GM18520 (cell line): ENCODE data around the gene MTMR1.

Experiments used
- ATAC-seq: cut with Tn5 transposase; IDR thresholded peaks from one replicate; pipeline ENCODE4 v1.9.1; 2021; ENCODE audit not compliant: unreplicated experiment

Gene MTMR1

DNA sequence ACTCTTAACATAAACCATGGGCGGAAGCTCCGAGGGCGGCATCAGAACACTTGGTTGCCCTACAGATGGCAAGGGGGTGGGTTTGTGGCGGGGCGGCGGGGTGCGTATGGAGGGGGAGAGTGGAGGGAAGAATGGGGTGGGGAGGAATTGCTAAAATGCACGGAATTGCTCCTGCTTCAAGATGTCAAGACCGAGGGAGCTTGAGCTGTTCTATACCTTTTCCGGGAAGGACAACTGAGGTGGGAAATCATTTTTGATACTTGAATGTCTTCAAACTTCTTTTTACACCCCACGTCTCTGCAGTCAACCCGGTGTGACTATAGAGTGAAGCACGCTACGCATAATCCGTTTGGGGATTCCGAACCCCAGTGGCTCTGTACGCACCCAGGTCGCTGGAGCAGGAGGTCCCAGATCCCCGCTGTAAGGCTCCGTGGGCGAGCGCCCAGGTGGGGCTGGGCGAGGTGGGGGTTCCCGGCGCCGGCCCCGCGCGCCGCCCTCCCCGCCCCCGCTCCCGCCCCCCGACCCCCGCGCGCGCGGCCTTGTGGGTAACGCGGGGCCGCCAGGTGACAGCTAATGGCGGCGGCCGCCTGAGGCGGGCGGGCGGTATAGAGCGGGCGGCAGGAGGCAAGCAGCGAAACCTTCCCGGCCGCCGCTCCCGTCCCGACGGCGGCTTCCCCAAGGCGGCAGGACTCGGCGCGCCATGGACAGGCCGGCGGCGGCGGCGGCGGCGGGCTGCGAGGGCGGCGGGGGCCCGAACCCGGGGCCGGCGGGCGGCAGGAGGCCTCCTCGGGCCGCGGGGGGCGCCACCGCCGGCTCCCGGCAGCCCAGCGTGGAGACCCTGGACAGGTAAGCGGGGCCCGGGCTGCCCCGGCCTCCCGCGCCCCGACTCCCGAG, at the start of gene MTMR1:
Gene MTMR1, plus strand, starts transcription at position 566 of the 894 bp plus-strand sequence. Its CDS starts 135 bp downstream, at position 701.
- ATAC-seq: peak; percentile 30

- ATAC-seq: no peak
Observed at GRCh38 chrX:150643958-150644357, 49.2 kb upstream of the MTMR1 start.

- ATAC-seq: no peak
Observed at GRCh38 chrX:150644422-150644821, 48.8 kb upstream of the MTMR1 start.

- no peak for ATAC-seq
Observed at GRCh38 chrX:150647331-150647730, 45.9 kb upstream of the MTMR1 start.

GRCh38 chrX:150648296-150648940, 44.8 kb upstream of the MTMR1 start:
- ATAC-seq: no peak

DNA sequence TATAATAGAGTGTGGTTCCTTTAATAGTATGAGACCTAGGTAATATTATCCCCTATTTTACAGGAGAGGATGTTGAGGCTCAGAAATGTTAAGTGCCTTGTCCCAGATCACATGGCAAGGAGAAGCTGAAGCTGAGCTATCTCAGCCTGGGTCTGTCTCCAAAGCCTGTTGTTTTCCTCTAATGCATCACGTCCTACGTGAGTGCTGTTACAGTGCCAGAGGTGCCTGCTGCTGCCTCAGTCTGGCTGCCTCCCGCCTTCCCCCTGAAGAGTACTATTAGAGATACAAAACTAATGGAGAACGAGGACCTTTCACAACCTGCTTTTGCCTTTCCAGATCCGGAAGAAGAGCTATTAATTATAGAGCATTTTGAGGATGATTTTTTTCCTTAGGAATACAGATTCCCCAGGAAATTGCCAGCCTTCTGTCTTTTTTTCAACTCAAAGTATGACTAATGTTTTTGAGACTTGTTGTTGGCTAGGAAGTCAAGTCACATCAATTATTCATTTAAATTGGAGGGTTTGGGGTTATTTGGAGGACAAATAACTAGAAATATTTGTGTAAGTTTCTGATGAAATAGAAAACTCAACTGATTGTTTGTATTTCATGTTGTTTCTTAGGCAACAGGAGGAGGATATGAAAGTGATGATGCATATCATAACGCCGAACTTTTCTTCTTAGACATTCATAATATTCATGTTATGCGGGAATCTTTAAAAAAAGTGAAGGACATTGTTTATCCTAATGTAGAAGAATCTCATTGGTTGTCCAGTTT, 43.9 kb upstream of the MTMR1 start:
- no peak for ATAC-seq

DNA sequence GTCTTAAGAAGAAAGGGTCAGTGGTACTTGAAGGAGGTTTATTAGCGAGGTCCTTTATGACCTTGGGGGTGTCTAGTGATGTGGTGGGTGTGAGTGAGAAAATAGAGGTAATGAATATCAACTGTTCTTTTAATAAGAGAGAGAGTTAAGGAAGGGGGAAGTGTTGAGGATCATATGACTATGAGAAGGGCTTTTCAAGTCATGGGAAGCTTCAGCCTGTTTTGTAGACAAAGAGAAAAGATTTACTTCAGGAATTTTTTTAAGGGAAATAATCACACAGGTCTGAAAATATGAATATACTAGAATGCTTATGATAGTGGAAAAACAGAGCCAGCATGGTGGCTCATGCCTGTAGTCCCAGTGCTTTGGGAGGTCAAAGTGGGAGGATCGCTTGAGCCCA, 41.3 kb upstream of the MTMR1 start:
- ATAC-seq: no peak

DNA sequence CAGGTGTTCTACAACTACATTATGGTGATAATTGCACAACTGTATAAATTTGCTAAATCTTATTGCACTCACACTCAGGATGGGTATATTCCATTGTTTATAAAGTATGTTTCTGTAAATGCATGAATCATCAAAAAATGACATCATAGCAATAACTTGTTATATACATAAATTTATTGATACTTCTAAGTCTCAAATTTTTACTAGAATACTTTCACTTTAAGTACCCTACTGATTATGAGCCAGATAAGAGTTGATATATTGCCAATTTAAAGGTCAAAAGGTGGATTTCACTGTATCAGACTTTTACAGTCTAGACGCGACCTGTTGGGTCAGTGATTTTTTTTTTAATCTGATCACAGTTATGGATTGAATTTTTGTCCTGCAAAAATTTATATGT, 37.4 kb upstream of the MTMR1 start:
- ATAC-seq: no peak

DNA sequence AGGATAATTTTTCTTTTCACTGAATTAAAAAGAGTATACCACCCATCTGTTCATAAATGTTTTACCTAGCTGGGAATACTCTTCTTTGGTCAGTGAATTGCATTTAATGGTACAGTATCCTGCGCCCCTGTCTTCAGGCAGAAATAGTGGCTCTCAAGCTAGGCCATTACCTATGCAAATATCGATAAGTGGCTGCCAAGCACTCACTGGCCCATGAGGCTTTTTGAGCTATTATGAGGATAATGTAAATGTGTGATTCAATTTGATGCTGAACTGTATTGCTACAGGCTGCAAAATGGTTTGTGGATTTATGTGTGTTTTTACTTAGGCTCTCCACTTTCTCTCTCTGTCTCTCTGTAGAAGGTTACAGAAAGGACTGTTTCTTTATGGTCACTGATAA, 30.1 kb upstream of the MTMR1 start:
- no peak for ATAC-seq

DNA sequence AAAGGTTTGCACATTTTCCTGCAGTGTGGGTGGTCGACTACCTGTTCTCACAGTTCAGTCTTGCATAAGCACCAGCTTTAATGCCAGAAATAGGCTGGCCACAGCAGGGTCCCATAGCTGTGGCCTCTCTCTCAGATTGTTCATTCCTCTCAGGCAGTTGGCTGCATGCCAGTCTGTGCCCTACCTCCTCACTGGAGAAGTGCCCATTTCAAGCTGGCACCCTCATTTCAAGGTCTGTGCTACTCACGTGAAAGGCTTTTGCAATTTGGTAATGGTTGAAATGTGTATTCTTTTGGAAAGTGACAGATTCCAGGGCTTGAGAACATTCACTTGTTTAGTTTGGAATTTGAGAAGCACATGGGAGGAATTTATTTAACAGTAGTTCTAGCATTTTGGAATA, 28.9 kb upstream of the MTMR1 start:
- no peak for ATAC-seq

DNA sequence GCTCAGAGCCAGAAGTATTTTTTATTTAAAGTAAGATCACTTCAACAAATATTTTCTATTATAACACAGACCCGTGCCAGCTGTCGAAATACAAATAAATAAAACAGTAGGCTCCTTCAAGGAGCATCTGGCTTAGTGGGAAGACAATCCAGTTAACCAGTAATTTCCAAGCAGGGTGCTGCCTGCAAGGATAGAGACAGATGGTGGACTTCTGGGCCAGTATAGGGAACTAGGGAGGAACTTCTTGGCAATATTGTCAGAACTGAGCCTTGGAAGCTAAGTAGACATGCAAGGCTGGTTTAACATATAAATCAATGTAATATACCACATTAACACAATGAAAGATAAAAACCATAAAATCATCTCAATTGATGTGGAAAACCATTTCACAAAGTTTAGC, 17.0 kb upstream of the MTMR1 start:
- ATAC-seq: no peak

- no peak for ATAC-seq
Observed at GRCh38 chrX:150680974-150681373, 12.2 kb upstream of the MTMR1 start.

DNA sequence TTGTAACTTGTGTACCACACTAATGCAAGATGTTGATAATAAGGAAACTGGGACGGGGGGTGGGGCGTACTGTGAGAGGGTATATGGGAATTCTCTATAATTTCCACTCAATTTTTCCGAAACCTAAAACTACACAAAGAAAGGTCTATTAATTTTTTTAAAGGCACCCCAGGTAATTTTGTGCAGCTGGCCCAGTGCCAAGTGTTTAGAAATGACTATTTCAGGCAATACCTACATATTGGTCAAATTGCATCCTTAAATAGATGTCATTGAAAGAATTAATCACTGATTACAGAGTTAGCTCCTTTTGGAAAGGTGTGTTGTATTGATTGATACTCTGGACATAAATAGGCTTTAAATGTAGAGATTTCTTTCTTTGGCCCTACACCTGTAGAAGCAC, 10.1 kb upstream of the MTMR1 start:
- ATAC-seq: no peak

GRCh38 chrX:150683536-150684146, 9.6 kb upstream of the MTMR1 start:
- no peak for ATAC-seq

GRCh38 chrX:150688911-150689451, 4.2 kb upstream of the MTMR1 start:
- no peak for ATAC-seq

DNA sequence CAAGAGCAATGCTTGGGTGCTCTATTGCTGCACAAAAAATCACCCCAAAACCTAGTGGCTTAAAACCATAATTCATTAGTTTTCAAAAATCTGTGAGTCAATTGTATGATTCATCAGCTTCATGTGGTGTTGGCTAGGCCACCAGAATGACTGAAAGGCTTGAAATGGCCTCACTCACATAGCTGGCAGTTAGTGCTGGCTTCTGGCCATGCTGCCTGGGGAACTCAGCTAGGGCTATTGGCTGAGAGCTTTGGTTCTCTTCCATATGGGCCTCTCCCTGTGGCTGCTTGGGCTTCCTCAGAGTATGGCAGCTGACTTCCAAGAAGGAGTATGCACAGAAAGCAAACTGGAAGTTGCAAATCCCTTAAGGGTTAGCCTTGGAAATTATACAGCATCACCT, 3.1 kb upstream of the MTMR1 start:
- no peak for ATAC-seq

DNA sequence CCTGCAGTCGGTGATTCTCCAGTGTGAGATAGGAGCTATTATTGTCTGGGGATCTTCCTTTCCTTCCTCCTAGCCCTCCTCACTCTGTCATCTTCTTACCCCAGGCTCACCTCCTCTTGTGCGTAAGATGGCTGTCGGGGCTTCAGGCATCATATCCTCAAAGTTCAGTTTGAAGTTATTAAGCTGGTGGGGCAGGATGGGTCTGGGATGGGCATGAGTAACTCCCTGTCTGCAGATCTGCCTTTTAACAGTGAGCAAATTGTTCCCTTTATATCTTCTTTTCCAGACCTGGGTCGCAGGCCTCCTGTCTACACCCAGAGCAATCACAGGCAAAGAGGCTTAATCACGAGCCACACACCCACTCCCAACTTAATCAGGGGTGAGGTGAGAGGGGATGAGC, 900 bp upstream of the MTMR1 start:
- ATAC-seq: no peak

- peak; percentile 42 for ATAC-seq
Observed at GRCh38 chrX:150693725-150694574, 754 bp downstream of the MTMR1 start.

DNA sequence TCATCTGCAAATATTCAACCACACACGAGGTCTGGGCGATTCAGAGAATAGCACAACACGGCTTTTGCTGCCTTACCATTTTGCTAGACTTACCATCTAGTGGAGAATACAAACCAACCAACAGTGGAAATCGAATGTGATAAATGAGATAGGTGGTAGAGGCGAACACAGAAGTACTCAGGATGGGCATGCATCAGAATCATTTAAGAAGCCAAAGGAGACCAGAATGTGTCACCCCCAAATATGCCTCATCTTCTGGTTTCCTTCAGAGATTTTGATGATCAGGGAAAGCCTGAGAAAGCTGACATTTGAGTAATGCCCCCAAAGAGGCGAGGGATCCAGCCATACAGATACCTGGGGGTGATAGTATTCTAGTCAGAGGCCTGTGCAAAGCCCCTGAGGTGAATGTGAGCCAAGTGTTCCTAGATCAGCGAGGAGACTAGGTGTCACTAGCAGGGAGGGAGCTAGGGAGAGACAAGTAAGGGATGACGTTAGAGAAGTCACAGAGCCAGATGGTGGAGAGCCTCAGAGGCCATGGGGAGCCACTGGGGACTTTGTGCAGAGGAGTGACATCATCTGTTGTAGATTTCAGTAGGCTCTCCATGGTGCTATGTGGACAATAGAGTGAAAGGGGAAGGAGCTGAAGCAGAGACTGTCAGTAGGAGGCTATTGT, 1.7 kb downstream of the MTMR1 start:
- no peak for ATAC-seq
